Thoracic aorta (tissue), 2 donors: Measurements from ENCODE around the gene CHAC1. TPM values are rescaled to one million over a fixed set of nuclear protein-coding genes. Genes with fewer than 3 reads are reported as not detected.

Source experiments
- ATAC-seq: fragments of 150-250 bp; one replicate; pipeline ENCODE4 v1.8.0; 2017; ENCODE audit warnings: low read depth; ENCODE audit not compliant: insufficient number of reproducible peaks, low FRiP score
- DNase-seq: peaks from one replicate; pipeline ENCODE4 v3.0.0-alpha.2; 2020; ENCODE audit warnings: low spot score
- H3K27ac ChIP-seq, 2 donors: fragments of 200-600 bp; sonication (generic); 1 replicate in 1 of 2; 2 replicates in 1 of 2; pipeline ENCODE4 v1.5.1; 2016; ENCODE audit warnings: mild to moderate bottlenecking in 2 of 2, moderate library complexity in 2 of 2
- H3K27me3 ChIP-seq: fragments of 200-600 bp; sonication (generic); replicated peaks from 2 replicates; pipeline ENCODE4 v1.6.0; 2016; ENCODE audit warnings: mild to moderate bottlenecking; ENCODE audit not compliant: insufficient read depth
- H3K36me3 ChIP-seq: fragments of 200-600 bp; sonication (generic); one replicate; pipeline ENCODE4 v1.5.1; 2016
- H3K4me1 ChIP-seq, 2 donors: fragments of 200-600 bp; sonication (generic); 1 replicate in 1 of 2; 2 replicates in 1 of 2; pipeline versions ENCODE4 v1.5.1 to v1.6.0; 2016; ENCODE audit warnings: low read depth in 2 of 2, mild to moderate bottlenecking in 1 of 2; ENCODE audit not compliant: control insufficient read depth in 1 of 2
- H3K4me3 ChIP-seq: fragments of 200-600 bp; sonication (generic); 2 replicates; pipeline ENCODE4 v1.5.1; 2016; ENCODE audit warnings: mild to moderate bottlenecking
- H3K9me3 ChIP-seq: fragments of 200-600 bp; sonication (generic); 2 replicates; pipeline ENCODE4 v1.5.1; 2016
- total RNA-seq, 2 donors: library from RNA; depleted of rRNA; stranded (reverse); fragments of >200 nt; gene quantifications; one replicate each; pipeline versions ENCODE4 v1.1.0 to v1.2.3, GENCODE V29; 2016
- TF ChIP-seq, protein P1 (sequence below): fragments of 200-600 bp; sonication (generic); IDR thresholded peaks from one replicate; pipeline ENCODE4 v1.5.1; 2019; ENCODE audit warnings: antibody characterized with exemption

The CHAC1 gene
- total RNA-seq, 2 donors from 2014 or later = 3.9 to 7.3 TPM

DNA sequence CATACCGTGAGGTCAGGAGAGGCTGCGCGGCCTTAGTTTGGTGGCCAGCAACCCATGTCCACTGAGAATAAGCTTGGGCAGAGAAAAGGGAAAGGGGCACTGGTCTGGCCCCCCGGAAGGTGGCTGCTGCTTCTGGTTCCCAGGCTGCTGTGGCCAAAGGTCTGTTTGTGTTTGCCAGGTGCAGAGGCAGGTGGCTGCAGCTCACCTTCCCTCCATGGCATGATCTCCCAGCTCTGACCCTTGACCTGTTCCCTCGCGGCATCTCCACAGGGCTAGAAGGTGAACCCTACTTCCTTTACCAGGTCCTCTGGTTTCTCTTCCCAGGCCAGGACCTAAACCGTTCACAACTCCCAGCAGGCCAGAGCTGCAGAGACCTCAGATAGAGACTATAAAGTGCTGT, 45.2 kb upstream of the CHAC1 start:
- no peaks in the 10 kb centered on the region for H3K9me3 ChIP-seq
- H3K27me3 ChIP-seq = no peaks in the 10 kb centered on the region
- TF ChIP-seq, protein P1, sequence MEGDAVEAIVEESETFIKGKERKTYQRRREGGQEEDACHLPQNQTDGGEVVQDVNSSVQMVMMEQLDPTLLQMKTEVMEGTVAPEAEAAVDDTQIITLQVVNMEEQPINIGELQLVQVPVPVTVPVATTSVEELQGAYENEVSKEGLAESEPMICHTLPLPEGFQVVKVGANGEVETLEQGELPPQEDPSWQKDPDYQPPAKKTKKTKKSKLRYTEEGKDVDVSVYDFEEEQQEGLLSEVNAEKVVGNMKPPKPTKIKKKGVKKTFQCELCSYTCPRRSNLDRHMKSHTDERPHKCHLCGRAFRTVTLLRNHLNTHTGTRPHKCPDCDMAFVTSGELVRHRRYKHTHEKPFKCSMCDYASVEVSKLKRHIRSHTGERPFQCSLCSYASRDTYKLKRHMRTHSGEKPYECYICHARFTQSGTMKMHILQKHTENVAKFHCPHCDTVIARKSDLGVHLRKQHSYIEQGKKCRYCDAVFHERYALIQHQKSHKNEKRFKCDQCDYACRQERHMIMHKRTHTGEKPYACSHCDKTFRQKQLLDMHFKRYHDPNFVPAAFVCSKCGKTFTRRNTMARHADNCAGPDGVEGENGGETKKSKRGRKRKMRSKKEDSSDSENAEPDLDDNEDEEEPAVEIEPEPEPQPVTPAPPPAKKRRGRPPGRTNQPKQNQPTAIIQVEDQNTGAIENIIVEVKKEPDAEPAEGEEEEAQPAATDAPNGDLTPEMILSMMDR = no peak
- peaks cover 2% of the 10 kb centered on the region for H3K36me3 ChIP-seq
- H3K27ac ChIP-seq = peak overlapping the region in 1 of 2 donors; percentile 96
- no peak for DNase-seq
- ATAC-seq = no peak
- H3K4me1 ChIP-seq = peaks cover 20 to 26% of the 10 kb centered on the region in 2 donors
- no peak overlapping the region for H3K4me3 ChIP-seq

GRCh38 chr15:40909662-40910630, 43.3 kb upstream of the CHAC1 start:
- Histone ChIP-seq H3K4me1 (peaks cover 15 to 21% of the 10 kb centered on the region in 2 donors), H3K9me3 (no peaks in the 10 kb centered on the region), H3K4me3 (no peak overlapping the region), H3K36me3 (no peaks in the 10 kb centered on the region), H3K27me3 (no peaks in the 10 kb centered on the region), H3K27ac (no peak overlapping the region)
- no peak for DNase-seq
- TF ChIP-seq, protein P1 = no peak
- no peak for ATAC-seq

GRCh38 chr15:40911141-40911540, 42.1 kb upstream of the CHAC1 start:
- H3K36me3 ChIP-seq = no peaks in the 10 kb centered on the region
- no peak overlapping the region for H3K27ac ChIP-seq
- no peaks in the 10 kb centered on the region for H3K27me3 ChIP-seq
- H3K9me3 ChIP-seq = no peaks in the 10 kb centered on the region
- ATAC-seq = no peak
- DNase-seq = no peak
- no peak overlapping the region for H3K4me3 ChIP-seq
- TF ChIP-seq, protein P1 = no peak
- H3K4me1 ChIP-seq = peaks cover 10 to 14% of the 10 kb centered on the region in 2 donors

- no peaks in the 10 kb centered on the region for H3K27me3 ChIP-seq
- TF ChIP-seq, protein P1 = no peak
- no peaks in the 10 kb centered on the region for H3K36me3 ChIP-seq
- H3K4me3 ChIP-seq = no peak overlapping the region
- ATAC-seq (no peak), DNase-seq (no peak)
- H3K9me3 ChIP-seq = no peaks in the 10 kb centered on the region
- H3K4me1 ChIP-seq = peaks cover 7 to 10% of the 10 kb centered on the region in 2 donors
- no peak overlapping the region for H3K27ac ChIP-seq
These were observed 41.6 kb upstream of the CHAC1 start for GRCh38 chr15:40911693-40912092.

- H3K27ac ChIP-seq = no peak overlapping the region
- H3K36me3 ChIP-seq = no peaks in the 10 kb centered on the region
- TF ChIP-seq, protein P1 = no peak
- peaks cover 0 to 2% of the 10 kb centered on the region in 2 donors for H3K4me1 ChIP-seq
- H3K4me3 ChIP-seq = no peak overlapping the region
- no peaks in the 10 kb centered on the region for H3K9me3 ChIP-seq
- DNase-seq (no peak), ATAC-seq (no peak)
- H3K27me3 ChIP-seq = no peaks in the 10 kb centered on the region
These were observed 40.8 kb upstream of the CHAC1 start for GRCh38 chr15:40912478-40912877.
